DMS 273 (cell line): ENCODE data around the gene GFRAL.

Experiments
- DNase-seq: peaks from one replicate; lab custom pipeline; 2025; ENCODE audit not compliant: unreplicated experiment; lab: John Stamatoyannopoulos, UW

GFRAL gene

GRCh38 chr6:55423933-55424332 is 96.7 kb downstream of the GFRAL start:
- no peak for DNase-seq

DNA sequence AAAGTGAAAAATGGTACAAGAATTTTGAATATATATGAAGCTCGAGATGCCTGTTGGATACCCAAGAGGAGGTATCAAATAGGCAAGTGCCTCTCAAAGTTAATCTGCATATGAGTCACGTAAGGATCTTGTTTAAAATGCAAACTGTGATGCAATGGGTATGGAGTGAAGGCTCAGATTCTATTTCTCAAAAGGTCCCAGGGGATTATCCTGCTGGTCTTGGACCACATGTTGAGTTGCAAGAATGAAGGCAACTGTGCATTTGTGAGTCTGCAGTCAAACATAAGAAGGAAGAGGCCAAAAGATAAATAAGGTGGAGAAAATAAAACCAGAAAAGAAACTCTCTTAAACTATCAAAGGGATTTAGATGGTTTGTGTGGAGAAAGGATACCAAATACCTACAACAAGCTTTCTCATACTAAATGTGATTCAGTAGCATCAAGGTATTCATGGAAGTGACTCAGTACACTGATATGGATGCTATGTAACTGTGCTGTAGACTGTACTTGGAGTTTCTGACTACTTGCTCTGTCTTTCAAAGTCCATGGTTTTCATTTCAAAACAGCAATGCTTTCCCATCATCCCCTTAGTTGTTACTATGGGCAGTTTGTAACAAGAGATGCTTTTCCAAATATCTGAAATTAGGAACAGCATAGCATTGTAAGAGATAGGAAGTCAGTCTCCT is 106.3 kb downstream of the GFRAL start:
- DNase-seq, result peak; percentile 33

GRCh38 chr6:55437141-55437540 is 109.9 kb downstream of the GFRAL start:
- no peak for DNase-seq

DNA sequence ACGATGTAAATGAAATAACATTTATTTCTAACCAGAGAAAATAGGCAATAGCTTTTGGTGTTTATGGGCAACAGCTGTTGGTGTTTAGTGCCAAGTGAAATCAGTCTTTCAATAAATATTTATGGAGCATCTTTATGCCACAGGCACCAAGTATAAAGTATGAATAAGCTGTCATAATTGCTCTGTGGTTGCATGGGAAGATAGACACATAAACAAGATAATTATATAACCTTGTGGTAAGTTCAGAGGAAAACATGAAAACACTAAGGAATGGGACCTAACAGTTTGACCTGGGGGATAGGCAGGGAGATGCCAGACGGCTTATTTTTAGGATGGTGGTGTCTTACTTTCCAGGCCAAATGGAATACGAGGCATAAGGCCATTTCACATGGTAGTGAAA is 110.9 kb downstream of the GFRAL start:
- DNase-seq, result no peak

- no peak for DNase-seq
Measured at GRCh38 chr6:55443238-55444134, 116.2 kb downstream of the GFRAL start.

DNA sequence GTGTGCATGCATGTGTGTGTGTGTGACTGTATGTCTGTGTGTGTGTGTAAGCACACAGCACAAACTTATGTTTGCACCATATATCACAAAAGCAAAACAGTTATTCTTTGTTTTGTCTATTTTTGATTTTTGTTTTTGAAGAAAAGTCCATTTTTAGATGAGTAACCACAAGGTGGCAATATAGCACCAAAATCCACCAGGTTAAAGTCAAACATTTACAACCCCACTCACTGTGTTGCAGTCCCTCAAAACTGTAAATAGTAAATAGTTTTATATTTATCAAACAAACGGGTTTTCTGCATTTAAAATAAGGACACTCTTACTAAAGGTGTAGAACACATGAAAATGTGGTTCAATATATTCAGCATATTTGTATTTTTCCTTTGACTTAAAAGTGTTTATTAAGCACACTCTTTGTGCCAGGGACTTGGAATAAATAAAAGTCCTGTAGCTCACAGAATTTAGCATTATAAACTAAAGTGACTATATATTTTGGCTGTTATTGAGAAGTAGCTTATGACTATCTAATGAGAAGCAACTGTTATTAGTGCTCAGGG is 118.5 kb downstream of the GFRAL start:
- DNase-seq, result peak; percentile 49

DNA sequence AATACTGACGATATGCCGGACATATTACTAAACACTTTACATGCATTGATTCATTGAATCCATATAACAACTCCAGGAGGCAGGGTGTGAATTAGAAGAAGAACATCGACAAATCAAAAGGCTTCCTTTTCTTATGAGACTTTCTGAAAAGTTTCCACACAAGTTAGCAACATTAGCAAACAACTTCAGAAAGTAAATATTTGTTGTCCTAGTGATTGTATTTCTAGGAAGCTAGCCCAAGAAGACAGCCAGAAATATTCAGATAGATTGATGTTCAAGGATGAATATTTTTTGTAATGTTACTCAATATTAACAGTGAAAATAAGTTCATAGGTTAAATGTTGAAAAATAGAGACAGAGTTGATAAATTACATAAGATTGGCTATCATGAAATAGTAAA is 120.6 kb downstream of the GFRAL start:
- no peak for DNase-seq

DNA sequence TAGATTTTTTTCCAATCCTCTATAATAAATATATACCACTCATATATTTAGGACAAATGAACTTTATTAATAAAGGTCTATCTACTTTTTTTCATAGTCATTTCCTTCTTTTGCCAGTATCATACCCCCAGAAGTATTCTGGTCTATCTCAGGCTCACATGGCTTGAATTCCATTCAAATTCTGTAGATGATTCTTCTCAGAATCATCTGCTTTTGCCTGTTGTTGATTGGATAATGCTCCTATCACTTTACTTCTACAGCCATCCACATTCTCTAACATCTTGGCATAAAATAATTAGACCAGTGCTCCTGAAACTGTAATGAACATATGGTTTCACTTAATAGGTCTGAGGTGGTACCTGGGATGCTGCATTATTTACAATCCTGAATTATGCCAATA is 121.2 kb downstream of the GFRAL start:
- DNase-seq, result no peak

DNA sequence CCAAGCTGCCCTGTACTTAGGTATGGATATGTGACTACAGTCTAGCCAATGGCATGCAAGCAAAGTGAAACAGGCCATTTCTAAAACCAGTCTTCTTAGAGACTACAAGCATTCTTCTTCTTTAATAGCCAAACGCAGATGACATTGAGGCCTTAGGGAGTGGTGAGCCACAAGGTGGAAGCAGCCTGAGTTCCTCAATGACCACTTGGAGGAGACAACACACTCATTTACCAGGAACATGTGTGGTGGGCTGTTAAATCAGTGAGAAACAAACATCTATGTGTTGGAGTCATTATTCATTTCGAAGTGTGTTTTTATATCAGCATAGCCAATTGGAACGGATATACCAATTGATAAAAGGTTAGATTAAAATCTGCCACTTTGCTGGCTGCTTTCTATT is 122.0 kb downstream of the GFRAL start:
- DNase-seq, result peak; percentile 10

GRCh38 chr6:55450005-55450404 is 122.7 kb downstream of the GFRAL start:
- DNase-seq, result no peak
